CD4-positive, alpha-beta T cell treated with Interferon alpha-2 for 1 hour (primary cell): Measurements from ENCODE around the gene HS6ST3.

Experiments used
- DNase-seq, 2 donors: peaks; one replicate each; pipeline ENCODE4 v3.0.0-alpha.2; 2020 to 2022

HS6ST3 gene

DNA sequence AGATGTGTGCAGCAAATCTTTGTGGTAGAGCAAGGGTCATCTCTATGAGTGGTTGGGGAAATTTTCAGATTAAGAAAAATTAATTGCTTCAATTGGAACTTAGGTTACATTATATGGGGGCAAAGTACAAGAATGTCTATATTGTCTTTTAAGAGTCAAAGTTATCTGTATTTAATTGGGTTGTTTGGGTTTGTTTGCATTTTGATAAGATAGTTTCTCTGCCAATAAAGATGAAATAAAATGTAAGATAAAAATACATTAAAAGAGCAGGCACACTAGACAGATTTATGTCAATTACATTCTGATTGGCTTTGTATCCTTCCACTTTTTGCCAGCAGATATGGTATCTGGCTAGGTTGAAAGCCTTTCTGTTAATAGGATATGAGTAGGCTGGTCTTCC lies 587.1 kb downstream of the HS6ST3 start:
- DNase-seq = no peak

DNA sequence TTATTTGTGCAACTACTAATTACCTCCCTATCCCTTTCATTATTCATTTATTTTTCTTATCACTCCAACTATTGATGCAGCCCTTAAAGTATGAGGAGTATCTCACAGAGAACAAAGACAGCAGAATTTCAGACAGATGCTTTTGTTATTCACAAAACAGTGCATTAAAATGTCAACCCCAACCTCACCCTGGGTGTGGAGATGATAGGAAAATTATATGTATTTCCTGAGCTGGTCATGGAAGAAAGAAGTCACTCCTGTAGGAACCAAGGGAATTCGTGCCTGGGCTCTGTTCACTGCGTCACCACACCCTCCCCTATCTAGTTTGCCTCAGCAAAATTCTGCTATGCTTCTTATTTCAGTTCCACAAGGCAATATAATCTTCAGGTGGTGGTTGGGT lies 588.9 kb downstream of the HS6ST3 start:
- no peak for DNase-seq

DNA sequence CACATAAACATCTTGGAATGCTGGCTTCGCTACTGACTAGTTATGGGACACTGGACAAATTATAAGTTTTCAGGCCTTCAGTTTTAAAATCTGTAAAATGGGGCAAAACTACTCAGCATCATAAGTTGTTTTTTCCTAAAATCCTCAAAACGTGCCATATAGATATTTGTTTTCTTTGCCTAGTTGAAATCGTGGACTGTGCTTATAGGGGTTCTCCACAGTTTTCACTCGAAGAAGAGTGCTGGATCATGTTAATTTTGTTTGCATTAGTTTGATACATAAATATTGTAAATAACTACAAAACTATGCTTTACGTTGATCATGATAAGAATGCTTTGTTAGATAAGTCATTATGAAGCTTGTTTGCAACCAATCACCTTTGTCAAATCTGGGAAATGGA lies 591.0 kb downstream of the HS6ST3 start:
- DNase-seq = no peak

DNA sequence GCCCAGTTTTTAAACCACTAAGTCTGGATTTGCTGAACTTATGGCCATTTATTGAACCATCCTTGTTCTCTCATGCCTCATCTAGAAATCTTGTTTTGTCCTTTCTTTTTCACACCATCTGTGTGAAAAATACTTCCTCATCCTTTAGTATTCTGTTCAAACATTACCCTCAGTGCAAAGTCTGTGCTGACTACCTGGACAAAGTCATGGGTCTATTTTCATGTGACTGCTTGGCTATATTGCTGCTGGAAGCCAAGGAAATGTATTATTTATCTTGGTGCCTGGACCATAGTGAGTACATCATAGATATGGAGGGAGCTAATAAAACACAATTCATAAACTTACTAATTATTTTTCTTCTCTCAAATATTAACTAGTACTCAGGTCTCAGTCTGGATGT lies 591.9 kb downstream of the HS6ST3 start:
- no peak for DNase-seq

DNA sequence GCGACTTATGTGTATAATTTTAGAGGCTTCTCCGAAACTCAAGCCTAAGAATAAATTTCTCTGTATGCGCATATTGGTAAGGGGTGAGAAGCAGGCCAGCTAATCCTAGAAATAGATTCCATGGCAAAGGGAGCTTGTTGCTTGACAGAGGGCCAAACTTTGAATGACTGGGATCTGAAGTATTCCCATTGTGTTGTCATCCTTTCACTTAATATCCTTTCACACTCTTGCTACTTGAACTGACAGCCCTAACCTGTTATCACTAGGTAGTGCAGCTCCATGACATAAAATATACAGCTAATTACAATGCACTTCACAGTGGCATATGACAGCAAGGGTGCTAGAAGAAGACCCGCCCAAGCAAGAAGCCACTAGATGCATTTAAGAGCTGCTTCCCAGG lies 594.6 kb downstream of the HS6ST3 start:
- DNase-seq = no peak

DNA sequence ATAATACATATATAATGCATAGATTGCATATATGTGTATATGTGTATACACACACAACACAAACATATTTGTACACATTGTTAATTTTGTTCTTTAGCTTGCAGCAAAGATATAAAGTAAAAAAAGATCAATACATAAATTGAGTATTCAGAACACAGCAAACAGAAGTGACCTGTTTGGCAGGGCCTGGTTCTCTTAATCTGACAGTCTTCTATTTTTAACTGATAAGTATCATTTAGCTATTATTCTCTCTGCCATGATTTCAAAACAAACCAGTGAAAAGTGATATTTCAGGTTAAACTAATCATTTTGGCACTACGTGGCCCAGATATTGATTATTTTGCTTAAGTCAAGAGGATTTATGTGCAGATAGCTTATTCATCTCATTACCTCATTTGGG lies 595.0 kb downstream of the HS6ST3 start:
- no peak for DNase-seq

DNA sequence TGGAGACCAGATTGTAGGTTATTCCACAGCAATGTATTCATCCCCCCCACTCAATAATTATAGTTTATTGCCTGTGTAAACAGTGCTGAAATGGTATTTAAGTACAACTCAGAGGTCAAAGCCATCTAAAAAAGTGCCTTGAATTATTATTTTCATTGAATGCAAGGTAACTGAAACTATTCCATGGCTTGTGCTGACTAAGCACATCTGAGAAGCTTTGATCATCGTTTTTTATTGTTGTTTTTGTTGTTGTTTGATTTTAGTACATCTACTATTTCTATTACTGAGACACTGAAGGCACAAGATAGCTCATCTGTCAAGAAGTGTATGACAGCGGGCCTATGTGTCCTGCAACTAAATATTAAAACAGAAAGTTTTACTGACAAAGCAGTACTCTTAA lies 596.4 kb downstream of the HS6ST3 start:
- DNase-seq = no peak

DNA sequence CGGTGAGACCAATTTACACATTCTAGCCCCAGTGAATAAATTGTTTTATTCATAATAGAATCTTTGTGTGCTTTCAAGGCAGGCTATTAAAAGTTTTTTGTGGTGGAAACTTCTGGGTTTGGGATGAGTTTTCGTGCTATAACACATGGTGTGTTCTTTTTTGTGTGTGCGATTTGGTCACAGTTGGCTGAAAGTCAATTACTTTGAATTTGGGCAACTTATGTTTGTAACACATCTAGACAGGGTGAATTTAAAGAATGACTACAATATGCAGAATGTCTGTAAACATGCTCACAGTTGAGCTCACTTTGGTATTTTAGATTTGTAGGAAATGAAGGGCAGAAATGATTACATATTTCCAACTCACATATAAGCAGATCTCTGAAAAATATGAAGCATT lies 597.3 kb downstream of the HS6ST3 start:
- no peak for DNase-seq

DNA sequence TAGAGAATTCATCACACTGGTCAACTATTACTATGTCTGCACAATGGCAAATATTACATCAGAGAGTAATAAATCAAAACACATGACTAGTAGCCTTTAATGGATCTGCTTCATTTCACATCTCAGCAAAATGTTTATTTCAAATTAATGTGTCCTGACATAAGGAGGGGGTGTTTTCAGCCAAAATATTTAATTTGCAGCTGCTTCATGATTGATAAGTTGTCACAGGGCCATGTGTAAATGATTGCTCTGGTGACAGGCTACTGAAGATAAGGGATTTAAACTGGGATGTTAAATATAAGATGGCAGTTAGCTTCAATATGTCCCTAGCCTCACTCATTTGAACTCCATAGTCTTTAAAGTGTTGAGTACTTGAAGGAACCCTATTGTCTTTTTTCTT lies 601.1 kb downstream of the HS6ST3 start:
- DNase-seq = no peak

DNA sequence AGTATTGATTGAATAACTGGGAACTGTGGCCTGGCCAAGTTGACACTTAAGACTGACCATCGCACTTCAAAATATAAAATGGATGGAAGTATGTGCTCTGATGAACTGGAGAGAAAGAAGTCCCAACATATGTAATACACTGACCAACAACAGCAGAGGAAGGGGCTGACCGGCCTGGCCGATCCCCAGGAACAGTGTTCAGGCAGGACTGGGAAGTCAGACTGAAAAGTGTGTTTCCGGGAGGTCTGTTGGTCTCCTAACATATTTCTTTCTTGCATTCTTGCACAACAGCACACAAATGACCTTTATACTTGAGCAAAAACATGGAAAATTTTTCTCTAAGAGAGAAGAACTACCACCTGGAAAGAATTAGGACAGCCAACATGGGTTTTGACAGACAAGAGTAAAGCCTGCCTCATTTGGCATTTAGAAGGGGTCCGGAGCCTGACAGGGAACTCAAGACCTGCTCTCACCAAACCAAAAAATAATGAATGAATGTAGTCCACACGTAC lies 606.5 kb downstream of the HS6ST3 start:
- DNase-seq = no peak

DNA sequence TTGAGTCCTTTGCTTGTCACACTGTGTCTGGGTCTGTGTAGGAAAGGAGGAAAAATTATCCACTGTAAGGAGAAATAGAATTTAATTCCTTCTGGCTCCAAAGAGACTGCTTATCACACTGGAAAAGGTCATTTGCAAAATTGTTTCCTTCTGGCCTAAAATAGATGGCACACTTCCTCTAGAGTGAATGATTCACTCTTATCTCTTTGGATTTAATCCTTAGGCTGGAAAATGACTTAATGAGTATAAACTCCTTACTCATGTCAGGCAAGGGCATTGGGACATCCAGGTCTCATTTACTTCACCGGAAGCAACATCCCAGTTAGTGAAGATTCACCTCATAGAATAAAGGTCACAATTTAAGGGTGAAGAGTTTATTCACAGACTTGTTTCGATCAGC lies 610.8 kb downstream of the HS6ST3 start:
- DNase-seq = no peak

DNA sequence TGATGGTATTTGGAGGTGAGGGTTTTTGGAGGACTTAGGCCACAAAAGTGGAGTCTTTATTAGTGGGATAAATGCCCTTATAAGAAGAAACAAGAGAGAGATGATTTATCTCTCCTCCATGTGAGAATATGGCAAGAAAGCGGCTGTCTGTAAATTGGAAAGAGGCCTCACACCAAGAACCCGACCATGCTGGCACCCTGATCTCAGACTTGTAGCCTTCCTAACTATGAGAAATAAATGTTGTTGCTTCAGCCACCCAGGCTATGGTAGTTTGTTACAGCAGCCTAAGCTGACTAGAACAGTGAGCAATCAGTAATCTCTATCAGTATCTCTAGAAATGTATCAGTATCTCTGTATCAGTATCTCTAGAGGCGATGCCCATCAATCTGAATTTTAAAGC lies 617.2 kb downstream of the HS6ST3 start:
- no peak for DNase-seq

DNA sequence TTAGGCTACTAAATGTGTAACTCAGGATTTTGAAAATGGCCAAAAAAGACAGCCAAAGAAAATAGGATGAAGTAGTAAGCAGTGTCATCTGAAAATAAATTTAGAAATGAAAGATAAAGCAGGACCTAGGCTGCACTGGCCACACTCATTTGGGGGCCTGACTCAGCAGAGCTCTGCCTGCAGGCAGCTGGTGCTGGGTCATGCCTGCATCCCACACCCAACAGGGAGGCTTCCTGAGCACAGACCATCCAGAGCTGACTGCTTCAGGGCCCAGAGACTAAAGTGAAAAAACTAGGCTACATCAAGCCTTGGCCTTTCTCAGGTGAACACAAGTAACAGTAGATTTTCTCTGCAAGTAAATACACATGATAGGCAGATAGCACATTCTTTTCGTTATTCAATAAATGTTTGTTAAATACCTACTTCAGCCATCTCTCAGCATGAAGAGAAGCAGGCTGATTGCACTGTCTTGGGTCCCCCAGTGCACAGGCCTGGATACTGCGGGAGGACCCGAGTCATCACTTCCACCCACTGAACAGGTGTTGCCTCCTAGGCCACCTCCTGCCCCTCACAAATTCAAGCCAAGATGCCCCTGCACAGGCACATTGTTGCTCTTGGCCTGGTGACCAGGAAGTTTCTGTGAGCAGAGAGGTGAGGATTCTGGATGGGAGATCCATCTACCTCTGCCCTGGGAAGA lies 620.4 kb downstream of the HS6ST3 start:
- DNase-seq = no peak

DNA sequence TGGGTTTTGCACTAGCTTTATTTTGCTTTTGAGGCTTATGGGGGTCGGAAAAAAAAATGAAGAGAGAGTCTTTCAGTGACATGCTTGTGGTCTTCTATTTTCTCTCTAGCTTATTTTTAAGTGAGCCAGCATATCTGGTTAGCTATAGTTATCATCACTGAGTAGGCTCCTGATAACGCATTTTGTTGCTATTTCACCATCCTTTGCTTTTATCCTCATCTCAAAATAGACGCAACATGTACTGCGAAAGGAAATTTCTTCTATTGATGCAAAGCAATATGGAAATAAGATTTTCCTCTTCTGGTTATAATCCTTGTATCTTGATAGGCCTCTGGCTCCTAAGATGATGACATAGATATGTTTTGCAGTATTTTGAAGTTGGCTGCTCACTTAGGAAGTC lies 630.5 kb downstream of the HS6ST3 start:
- DNase-seq = no peak

DNA sequence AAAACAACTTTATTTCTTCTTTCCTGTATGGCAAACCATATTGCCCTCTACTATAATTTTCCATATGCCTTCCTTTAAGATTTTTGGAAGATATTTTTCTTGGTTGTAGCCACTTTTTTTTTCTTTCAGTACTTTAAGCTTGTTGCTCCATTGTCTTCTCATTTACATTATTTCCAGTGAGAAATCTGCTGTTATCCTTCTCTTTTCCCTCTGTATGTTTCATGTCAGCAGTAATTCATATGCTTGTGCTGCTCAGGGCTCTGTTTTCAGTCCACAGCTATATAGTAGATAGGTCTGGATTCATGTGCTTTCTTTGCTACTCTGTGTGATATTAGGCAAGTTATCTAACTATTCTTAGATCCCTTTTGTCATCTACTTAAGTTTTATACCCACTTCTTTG lies 636.7 kb downstream of the HS6ST3 start:
- no peak for DNase-seq

DNA sequence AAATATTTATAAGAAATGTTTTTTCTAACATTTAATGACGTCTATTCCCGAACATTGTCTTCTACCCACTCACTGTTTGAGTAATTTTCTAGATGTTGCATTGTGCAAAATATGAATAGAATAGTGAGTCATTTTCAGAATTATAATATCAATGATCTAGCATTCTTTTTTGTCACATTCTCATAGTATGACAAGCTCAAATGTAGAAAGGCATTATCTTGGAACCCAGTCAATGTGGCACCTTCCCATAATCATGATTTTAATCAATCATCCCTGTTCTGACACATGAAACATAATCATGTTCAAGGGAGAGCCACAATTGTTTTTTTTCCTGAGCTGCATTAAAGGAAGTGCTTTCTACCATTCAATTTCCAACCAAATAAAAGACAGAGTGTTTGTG lies 638.6 kb downstream of the HS6ST3 start:
- no peak for DNase-seq

DNA sequence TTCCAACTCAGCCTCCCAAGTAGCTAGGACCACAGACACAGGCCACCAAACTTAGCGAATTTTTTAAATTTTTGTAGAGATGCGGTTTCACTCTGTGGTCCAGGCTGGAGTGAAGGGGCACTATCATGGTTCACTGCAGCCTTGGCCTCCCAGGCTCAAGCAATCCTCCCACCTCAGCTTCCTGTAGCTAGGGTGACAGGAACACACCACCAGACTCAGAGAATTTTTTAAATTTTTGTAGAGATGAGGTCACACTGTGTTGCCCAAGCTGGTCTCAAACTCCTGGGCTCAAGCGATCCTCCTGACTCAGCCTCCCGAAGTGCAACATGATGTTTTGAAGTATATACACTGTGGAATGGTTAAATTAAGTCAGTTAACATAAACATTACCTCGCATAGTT lies 640.8 kb downstream of the HS6ST3 start:
- DNase-seq = no peak

DNA sequence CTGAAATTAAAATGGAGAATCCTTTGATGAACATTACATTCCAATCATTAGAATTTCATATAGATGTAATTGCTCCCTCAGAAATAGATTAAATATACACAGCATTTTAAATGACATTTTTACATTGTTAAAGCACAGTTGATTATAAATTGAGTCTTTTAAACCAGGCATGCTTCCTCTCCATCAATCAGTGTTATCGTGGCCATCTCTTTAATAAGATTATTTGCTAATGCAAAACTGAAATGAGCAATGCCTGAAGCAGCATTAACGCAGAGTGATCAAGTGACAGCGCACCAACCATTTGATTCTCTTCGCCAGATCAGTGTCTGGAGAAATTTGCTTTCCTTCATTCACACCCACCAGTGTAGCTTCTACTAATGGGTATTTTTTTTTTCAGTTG lies 644.6 kb downstream of the HS6ST3 start:
- no peak for DNase-seq

DNA sequence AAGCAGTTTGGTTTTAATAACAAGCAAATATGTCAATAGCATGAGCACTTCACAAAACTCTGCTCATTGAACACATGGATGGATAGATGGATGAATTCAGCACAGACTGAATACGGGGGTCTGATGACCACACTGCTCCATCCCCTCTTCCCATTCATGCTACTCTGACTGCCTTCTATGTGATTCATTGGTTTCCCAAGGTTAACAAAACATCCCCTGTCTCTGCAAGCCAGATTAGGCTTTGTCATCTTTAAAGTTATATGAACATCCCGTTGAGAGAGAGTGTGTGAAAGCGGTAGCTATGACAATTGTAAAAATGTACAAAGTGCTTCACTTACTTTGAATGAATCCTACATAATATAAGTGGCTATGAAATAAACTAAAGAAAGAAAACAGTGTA lies 651.9 kb downstream of the HS6ST3 start:
- DNase-seq = no peak

DNA sequence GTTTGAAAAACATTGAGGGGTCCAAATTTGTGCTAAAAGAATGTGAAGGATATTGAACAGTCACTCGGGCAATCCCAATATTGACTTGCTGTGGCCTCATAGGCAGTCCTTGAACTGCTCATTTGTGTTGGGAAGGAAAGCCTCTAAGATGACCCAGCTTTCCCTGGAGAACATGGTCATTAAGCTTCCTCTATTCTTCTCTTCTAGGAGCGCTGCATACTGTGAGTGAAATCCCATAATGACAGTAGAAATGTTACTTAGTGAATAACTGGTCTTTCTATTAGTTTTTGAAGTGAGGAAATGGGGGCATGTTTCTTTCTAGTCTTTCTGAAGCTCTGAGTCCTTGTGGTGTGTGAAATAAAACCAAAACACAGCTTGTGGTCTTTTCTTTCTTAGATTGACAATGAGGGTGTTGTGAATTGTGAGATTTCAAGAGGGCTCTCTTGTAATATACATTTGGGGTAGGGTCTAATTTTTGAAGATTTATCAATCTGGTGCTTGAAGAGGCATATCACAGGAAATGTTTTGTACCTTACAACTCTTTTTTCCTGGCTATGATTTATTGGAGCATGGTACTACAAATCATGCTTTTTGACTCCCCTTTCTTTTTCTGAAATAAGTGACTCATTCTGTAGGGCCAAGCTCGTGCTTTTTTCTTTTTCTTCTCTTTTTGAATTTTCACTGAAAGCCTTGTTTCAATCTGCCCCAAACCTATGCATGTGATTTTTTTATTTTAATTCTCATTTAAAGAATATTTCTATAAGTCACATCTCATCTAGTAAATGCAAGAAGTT lies 653.6 kb downstream of the HS6ST3 start:
- no peak for DNase-seq

DNA sequence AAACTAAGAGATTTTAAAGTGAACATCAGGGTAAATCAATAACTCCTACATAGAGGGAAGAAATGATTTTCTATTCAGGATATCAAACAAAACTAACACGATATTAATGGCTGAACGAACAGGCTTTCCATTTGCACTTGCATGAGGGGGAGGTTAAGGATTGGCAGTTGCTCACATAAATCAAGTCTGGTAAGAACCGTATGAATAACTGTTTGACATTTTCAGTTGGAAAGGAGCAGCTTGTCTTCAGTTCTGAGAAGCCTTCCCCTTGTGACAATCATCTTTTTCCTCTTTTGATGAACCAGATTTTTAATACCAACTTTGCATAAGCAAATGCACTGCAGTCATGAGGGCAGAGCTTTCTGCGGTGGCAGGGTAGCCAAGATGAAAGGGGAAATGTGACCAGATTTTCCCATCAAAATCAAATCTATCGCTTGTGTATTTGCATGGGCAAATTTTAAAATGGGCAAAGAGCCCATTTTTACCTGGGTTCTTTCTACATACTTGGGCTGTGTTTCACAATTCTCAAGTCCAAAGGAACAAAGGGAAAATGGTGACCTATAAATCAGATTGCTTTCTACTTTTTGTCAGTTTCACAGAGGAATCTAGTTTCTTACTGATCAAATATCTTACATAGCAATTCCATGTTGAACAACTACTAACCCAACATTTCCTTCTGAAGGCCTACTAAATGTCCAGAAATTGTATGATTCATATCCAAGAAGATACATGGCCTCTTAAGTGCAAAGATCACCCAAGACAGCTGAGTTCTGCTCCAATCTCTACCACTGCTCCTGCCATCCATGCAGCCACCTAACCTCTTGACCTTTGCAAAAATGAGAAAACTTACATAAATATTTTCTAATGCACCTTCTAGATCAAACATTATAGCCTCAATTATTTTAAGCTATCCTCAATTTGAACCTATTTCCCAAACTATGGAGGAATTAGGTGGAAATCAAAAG lies 654.7 kb downstream of the HS6ST3 start:
- no peak for DNase-seq

DNA sequence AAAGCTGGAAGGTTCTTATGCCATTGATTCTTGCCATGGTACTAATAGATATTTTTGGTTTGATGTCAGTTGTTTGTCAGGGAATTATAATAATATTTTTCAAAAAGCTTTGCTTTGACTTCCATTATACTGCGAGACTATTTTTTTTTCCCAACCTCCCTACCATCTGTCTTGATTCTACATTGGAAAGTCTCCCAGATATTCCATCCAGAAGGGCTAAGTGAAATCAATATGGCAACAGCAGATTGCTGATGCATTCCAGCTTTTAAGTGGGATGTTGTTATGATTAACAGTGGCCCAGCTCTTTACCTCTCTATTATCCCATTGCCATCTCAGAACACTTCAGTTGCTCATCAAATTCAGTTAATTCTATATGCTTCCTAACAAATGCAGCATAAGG lies 657.0 kb downstream of the HS6ST3 start:
- DNase-seq = no peak

DNA sequence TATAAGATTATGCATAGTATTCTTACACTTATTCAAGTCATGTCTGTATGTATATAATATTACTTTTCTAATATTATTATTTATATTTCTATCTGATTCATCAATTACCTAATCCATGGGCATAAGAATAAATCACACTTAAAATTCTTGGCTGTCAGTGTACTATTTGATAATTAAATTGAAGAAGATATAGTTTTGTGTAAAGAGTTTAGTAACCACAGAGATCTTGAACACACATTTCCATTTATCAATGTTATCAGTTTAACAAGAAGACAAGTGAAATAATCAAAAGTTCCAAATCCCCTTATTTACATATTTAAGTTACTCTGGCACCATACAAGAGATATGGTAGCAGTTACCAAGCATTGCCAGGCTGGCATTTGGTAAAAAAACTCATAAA lies 659.9 kb downstream of the HS6ST3 start:
- DNase-seq = no peak
